GM20000 (cell line): Measurements from ENCODE around the gene NR6A1.

Experiments used
- DNase-seq: peaks from one replicate; pipeline ENCODE4 v3.0.0; 2012; ENCODE audit warnings: low spot score
- CTCF ChIP-seq: IDR thresholded peaks from 2 replicates; pipeline ENCODE4 v1.5.1; 2012; ENCODE audit warnings: mild to moderate bottlenecking, control low read depth; ENCODE audit errors: extremely low read depth, missing control alignments

NR6A1 gene

GRCh38 chr9:124580186-124580585 lies 190.9 kb downstream of the NR6A1 start:
- no peak for DNase-seq
- no peak for TF ChIP-seq CTCF

- TF ChIP-seq CTCF = no peak
- DNase-seq = no peak
These were observed 194.4 kb downstream of the NR6A1 start for GRCh38 chr9:124576751-124577150.

GRCh38 chr9:124574534-124575375 lies 196.4 kb downstream of the NR6A1 start:
- no peak for DNase-seq
- no peak for TF ChIP-seq CTCF

GRCh38 chr9:124570942-124571666 lies 200.0 kb downstream of the NR6A1 start:
- TF ChIP-seq CTCF = no peak
- DNase-seq = no peak

GRCh38 chr9:124569942-124570341 lies 201.2 kb downstream of the NR6A1 start:
- TF ChIP-seq CTCF = no peak
- DNase-seq = no peak

GRCh38 chr9:124567362-124567761 lies 203.7 kb downstream of the NR6A1 start:
- DNase-seq = no peak

More at GRCh38 chr9:124567362-124567761, 203.7 kb downstream of the NR6A1 start:
- TF ChIP-seq CTCF = no peak
